Measurements from ENCODE around the gene CPLANE2.

CPLANE2 gene

GRCh38 chr1:16189921-16190621 lies 46.9 kb downstream of the CPLANE2 start:
- no peak for DNase-seq (ENCODE audit: low spot score)
- Histone ChIP-seq H3K9me3 (ENCODE audit: severe bottlenecking) (no peaks in the 10 kb centered on the region), H3K27me3 (ENCODE audit: insufficient read depth, poor library complexity, severe bottlenecking) (no peaks in the 10 kb centered on the region), H3K36me3 (ENCODE audit: low read depth) (no peaks in the 10 kb centered on the region), H3K4me3 (ENCODE audit: severe bottlenecking) (no peak overlapping the region), H3K27ac (ENCODE audit: poor library complexity, severe bottlenecking) (peak overlapping the region; percentile 71), H3K4me1 (ENCODE audit: insufficient read depth, poor library complexity, severe bottlenecking) (peaks cover 20% of the 10 kb centered on the region)
- ATAC-seq (ENCODE audit: low read depth): no peak
- no peak for TF ChIP-seq CTCF (IDR thresholded peaks at IDR 0.05; ENCODE audit: poor library complexity, severe bottlenecking)

GRCh38 chr1:16189003-16189402 lies 48.0 kb downstream of the CPLANE2 start:
- Histone ChIP-seq H3K4me1 (ENCODE audit: insufficient read depth, poor library complexity, severe bottlenecking) (peaks cover 30% of the 10 kb centered on the region), H3K36me3 (ENCODE audit: low read depth) (no peaks in the 10 kb centered on the region), H3K9me3 (ENCODE audit: severe bottlenecking) (no peaks in the 10 kb centered on the region), H3K27ac (ENCODE audit: poor library complexity, severe bottlenecking) (peak overlapping the region; percentile 71), H3K4me3 (ENCODE audit: severe bottlenecking) (no peak overlapping the region), H3K27me3 (ENCODE audit: insufficient read depth, poor library complexity, severe bottlenecking) (no peaks in the 10 kb centered on the region)
- DNase-seq (ENCODE audit: low spot score): no peak
- TF ChIP-seq CTCF (IDR thresholded peaks at IDR 0.05; ENCODE audit: poor library complexity, severe bottlenecking): no peak
- peak; percentile 69 for ATAC-seq (ENCODE audit: low read depth)

- peak overlapping the region; percentile 71 for H3K27ac ChIP-seq (ENCODE audit: poor library complexity, severe bottlenecking)
- H3K36me3 ChIP-seq (ENCODE audit: low read depth): no peaks in the 10 kb centered on the region
- H3K4me3 ChIP-seq (ENCODE audit: severe bottlenecking): no peak overlapping the region
- no peaks in the 10 kb centered on the region for H3K9me3 ChIP-seq (ENCODE audit: severe bottlenecking)
- peaks cover 39% of the 10 kb centered on the region for H3K4me1 ChIP-seq (ENCODE audit: insufficient read depth, poor library complexity, severe bottlenecking)
- DNase-seq (ENCODE audit: low spot score): no peak
- peak; percentile 51 for ATAC-seq (ENCODE audit: low read depth)
- H3K27me3 ChIP-seq (ENCODE audit: insufficient read depth, poor library complexity, severe bottlenecking): no peaks in the 10 kb centered on the region
- peak; percentile 99 for TF ChIP-seq CTCF (IDR thresholded peaks at IDR 0.05; ENCODE audit: poor library complexity, severe bottlenecking)
Measured at GRCh38 chr1:16187748-16188401, 49.1 kb downstream of the CPLANE2 start.

GRCh38 chr1:16186655-16187235 lies 50.2 kb downstream of the CPLANE2 start:
- ATAC-seq (ENCODE audit: low read depth): no peak
- Histone ChIP-seq H3K9me3 (ENCODE audit: severe bottlenecking) (no peaks in the 10 kb centered on the region), H3K27ac (ENCODE audit: poor library complexity, severe bottlenecking) (peak overlapping the region; percentile 71), H3K4me1 (ENCODE audit: insufficient read depth, poor library complexity, severe bottlenecking) (peaks cover 51% of the 10 kb centered on the region), H3K36me3 (ENCODE audit: low read depth) (no peaks in the 10 kb centered on the region), H3K27me3 (ENCODE audit: insufficient read depth, poor library complexity, severe bottlenecking) (no peaks in the 10 kb centered on the region), H3K4me3 (ENCODE audit: severe bottlenecking) (no peak overlapping the region)
- DNase-seq (ENCODE audit: low spot score): no peak
- no peak for TF ChIP-seq CTCF (IDR thresholded peaks at IDR 0.05; ENCODE audit: poor library complexity, severe bottlenecking)
